ENCODE results near the gene FKBP1B.

FKBP1B gene

DNA sequence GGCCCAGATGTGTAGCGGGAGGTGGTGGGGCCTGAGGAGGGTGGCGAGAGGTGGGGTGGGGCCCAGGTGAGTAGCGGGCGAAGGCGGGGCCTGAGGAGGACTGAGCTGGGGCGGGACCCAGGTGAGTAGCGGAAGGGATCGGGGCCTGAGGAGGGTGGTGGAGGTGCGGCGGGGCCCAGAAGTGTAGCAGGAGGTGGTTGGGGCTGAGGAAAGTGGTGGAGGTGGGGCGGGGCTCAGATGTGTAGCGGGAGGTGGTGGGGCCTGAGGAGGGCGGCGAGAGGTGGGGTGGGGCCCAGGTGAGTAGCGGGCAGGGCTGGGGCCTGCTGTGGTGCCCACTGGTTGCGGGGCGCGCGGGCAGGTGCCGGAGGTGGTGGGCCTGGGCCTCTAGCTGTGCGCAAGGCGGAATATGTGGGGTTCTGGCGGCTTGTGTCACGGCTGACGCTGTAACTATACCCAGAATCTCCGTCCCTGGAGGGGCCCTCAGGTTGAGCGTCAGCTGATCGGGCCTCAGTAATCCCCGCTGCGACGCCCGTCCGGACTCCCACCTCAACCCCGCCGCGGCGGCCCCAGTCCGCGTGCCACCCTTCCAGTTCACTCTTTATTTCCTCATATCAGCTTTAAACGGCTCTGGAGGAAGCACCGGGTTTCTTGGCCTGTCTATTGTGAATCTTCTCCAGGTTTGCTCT lies 27.5 kb downstream of the FKBP1B start:
- Histone ChIP-seq H2BK120ac (ENCODE audit: low read depth, low read length) (peak overlapping the region; percentile 74), H3K79me1 (replicated peaks; ENCODE audit: low read length, poor library complexity, severe bottlenecking) (peaks cover 19% of the 10 kb centered on the region)

DNA sequence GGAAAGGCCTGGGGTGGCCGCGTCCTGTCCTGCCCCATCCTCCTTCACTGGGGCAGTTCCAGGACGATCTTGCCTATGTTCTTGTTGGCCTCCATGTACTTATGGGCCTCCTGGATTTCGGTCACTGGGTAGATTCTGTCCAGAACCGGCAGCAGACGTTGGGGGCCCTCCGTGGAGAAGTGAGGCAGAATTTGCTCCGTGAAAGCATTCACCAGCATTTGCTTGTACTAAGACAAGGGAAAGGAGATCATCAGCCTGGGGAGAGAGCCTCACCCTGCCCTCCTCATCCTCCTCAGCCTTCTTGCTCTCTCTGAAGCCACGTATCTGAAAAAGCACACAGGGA lies 28.0 kb downstream of the FKBP1B start:
- Histone ChIP-seq H3K14ac (ENCODE audit: low read length in 2 of 2) (peak overlapping the region in 1 of 2 experiments; percentile 98), H2AK5ac (ENCODE audit: low read length, severe bottlenecking) (peak overlapping the region; percentile 68), H3K4me2 (ENCODE audit: low read length, poor library complexity, severe bottlenecking) (peak overlapping the region; percentile 90), H3K9me3 (ENCODE audit: control insufficient read depth, low read length) (no peaks in the 10 kb centered on the region), H4K91ac (ENCODE audit: low read length) (peak overlapping the region; percentile 95), H2AFZ (ENCODE audit: low read depth, low read length) (peak overlapping the region; percentile 70), H3K4me1 (ENCODE audit: control insufficient read depth, insufficient read depth, low read depth, low read length) (peaks cover 11% of the 10 kb centered on the region), H3K18ac (ENCODE audit: low read depth in 1 of 2, low read length in 2 of 2) (peak overlapping the region; percentile 30 to 96), H2BK120ac (ENCODE audit: low read depth, low read length) (peak overlapping the region; percentile 42), H2BK12ac (ENCODE audit: low read length in 2 of 2) (peak overlapping the region; percentile 6 to 60), H3K36me3 (ENCODE audit: control insufficient read depth in 1 of 2, insufficient read depth in 2 of 2, low read depth in 1 of 2, low read length in 2 of 2) (peaks cover 18 to 54% of the 10 kb centered on the region in 2 experiments), H4K8ac (ENCODE audit: low read length) (peak overlapping the region; percentile 98), H3K9ac (ENCODE audit: low read length) (peak overlapping the region; percentile 75), H2BK5ac (ENCODE audit: low read depth, low read length, poor library complexity, severe bottlenecking) (no peak overlapping the region), H2BK15ac (ENCODE audit: low read depth, poor library complexity, severe bottlenecking) (no peak overlapping the region), H3K79me1 (replicated peaks; ENCODE audit: low read length, poor library complexity, severe bottlenecking) (peaks cover 23% of the 10 kb centered on the region), H3K27me3 (ENCODE audit: control insufficient read depth in 1 of 2, insufficient read depth in 1 of 2, low read length in 2 of 2) (no peaks in the 10 kb centered on the region), H3K4me3 (ENCODE audit: insufficient read depth in 1 of 2, low read depth in 1 of 2, low read length in 2 of 2) (peak overlapping the region; percentile 79 to 93), H3K27ac (ENCODE audit: low read length, poor library complexity, severe bottlenecking) (peak overlapping the region; percentile 64), H3K23ac (ENCODE audit: low read length in 2 of 2) (peak overlapping the region in 1 of 2 experiments; percentile 95), H3K4ac (ENCODE audit: low read depth in 1 of 2, low read length in 2 of 2) (peak overlapping the region; percentile 68 to 93)
- peak; percentile 34 for DNase-seq
- 23% methylated on average over 8 of the region's 9 CpGs for WGBS

More for the DNA sequence above, 27.5 kb downstream of the FKBP1B start:
- Histone ChIP-seq H3K36me3 (ENCODE audit: control insufficient read depth in 1 of 2, insufficient read depth in 2 of 2, low read depth in 1 of 2, low read length in 2 of 2) (peaks cover 16 to 54% of the 10 kb centered on the region in 2 experiments), H2BK12ac (ENCODE audit: low read length in 2 of 2) (peak overlapping the region in 1 of 2 experiments; percentile 71), H4K91ac (ENCODE audit: low read length) (peak overlapping the region; percentile 95), H3K4me2 (ENCODE audit: low read length, poor library complexity, severe bottlenecking) (peak overlapping the region; percentile 90), H3K4me3 (ENCODE audit: insufficient read depth in 1 of 2, low read depth in 1 of 2, low read length in 2 of 2) (peak overlapping the region; percentile 79 to 93), H3K4me1 (ENCODE audit: control insufficient read depth, insufficient read depth, low read depth, low read length) (peaks cover 11% of the 10 kb centered on the region), H3K27ac (ENCODE audit: low read length, poor library complexity, severe bottlenecking) (peak overlapping the region; percentile 64), H2BK5ac (ENCODE audit: low read depth, low read length, poor library complexity, severe bottlenecking) (peak overlapping the region; percentile 63), H3K9me3 (ENCODE audit: control insufficient read depth, low read length) (no peaks in the 10 kb centered on the region), H2AFZ (ENCODE audit: low read depth, low read length) (peak overlapping the region; percentile 70), H3K9ac (ENCODE audit: low read length) (peak overlapping the region; percentile 75), H3K18ac (ENCODE audit: low read depth in 1 of 2, low read length in 2 of 2) (peak overlapping the region; percentile 83 to 96), H2AK5ac (ENCODE audit: low read length, severe bottlenecking) (peak overlapping the region; percentile 68), H3K4ac (ENCODE audit: low read depth in 1 of 2, low read length in 2 of 2) (peak overlapping the region; percentile 77 to 93), H2BK15ac (ENCODE audit: low read depth, poor library complexity, severe bottlenecking) (peak overlapping the region; percentile 83), H3K14ac (ENCODE audit: low read length in 2 of 2) (peak overlapping the region in 1 of 2 experiments; percentile 98), H4K8ac (ENCODE audit: low read length) (peak overlapping the region; percentile 98), H3K23ac (ENCODE audit: low read length in 2 of 2) (peak overlapping the region in 1 of 2 experiments; percentile 95), H3K27me3 (ENCODE audit: control insufficient read depth in 1 of 2, insufficient read depth in 1 of 2, low read length in 2 of 2) (no peaks in the 10 kb centered on the region)
- 2% methylated on average over 39 of the region's 41 CpGs for WGBS
- no peak for DNase-seq

DNA sequence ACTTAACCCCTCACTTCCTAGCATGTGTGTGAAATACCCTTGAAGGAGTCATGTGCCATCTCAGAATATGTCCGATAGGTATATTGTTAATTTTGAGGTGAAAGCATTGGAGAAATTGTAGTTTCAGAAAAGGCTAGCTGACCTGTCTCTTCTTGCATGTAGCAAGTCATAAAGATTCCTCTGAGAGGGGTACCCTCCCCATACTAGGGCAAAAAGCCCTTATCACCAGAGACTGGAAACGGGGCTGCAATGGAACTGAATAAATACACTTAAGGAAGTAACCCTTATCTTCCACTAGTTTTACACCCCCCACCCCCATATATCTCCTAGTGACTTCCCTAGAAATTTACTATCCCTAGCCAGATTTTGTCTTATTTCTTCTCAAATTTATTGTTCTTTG lies 28.3 kb downstream of the FKBP1B start:
- peaks cover 21% of the 10 kb centered on the region for H3K79me1 ChIP-seq (replicated peaks; ENCODE audit: low read length, poor library complexity, severe bottlenecking)
- H3K4me1 ChIP-seq (ENCODE audit: control insufficient read depth, insufficient read depth, low read depth, low read length), result peaks cover 13% of the 10 kb centered on the region
- H2AFZ ChIP-seq (ENCODE audit: low read depth, low read length), result no peak overlapping the region
- peak overlapping the region; percentile 42 for H2BK120ac ChIP-seq (ENCODE audit: low read depth, low read length)
- no peaks in the 10 kb centered on the region for H3K27me3 ChIP-seq (ENCODE audit: control insufficient read depth in 1 of 2, insufficient read depth in 1 of 2, low read length in 2 of 2)
- H3K4me3 ChIP-seq (ENCODE audit: insufficient read depth in 1 of 2, low read depth in 1 of 2, low read length in 2 of 2), result peak overlapping the region in 1 of 2 experiments; percentile 79
- 66% methylated on average over 2 of the region's 2 CpGs for WGBS
- H3K36me3 ChIP-seq (ENCODE audit: control insufficient read depth in 1 of 2, insufficient read depth in 2 of 2, low read depth in 1 of 2, low read length in 2 of 2), result peaks cover 22 to 54% of the 10 kb centered on the region in 2 experiments
- peak overlapping the region; percentile 30 to 96 for H3K18ac ChIP-seq (ENCODE audit: low read depth in 1 of 2, low read length in 2 of 2)
- peak overlapping the region; percentile 98 for H4K8ac ChIP-seq (ENCODE audit: low read length)
- DNase-seq, result no peak
- peak overlapping the region; percentile 68 to 93 for H3K4ac ChIP-seq (ENCODE audit: low read depth in 1 of 2, low read length in 2 of 2)
- no peak overlapping the region for H2BK15ac ChIP-seq (ENCODE audit: low read depth, poor library complexity, severe bottlenecking)
- H2AK5ac ChIP-seq (ENCODE audit: low read length, severe bottlenecking), result peak overlapping the region; percentile 68
- H4K91ac ChIP-seq (ENCODE audit: low read length), result no peak overlapping the region
- peak overlapping the region in 1 of 2 experiments; percentile 95 for H3K23ac ChIP-seq (ENCODE audit: low read length in 2 of 2)
- H3K9ac ChIP-seq (ENCODE audit: low read length), result peak overlapping the region; percentile 75
- peak overlapping the region; percentile 90 for H3K4me2 ChIP-seq (ENCODE audit: low read length, poor library complexity, severe bottlenecking)
- H2BK12ac ChIP-seq (ENCODE audit: low read length in 2 of 2), result peak overlapping the region in 1 of 2 experiments; percentile 6
- no peaks in the 10 kb centered on the region for H3K9me3 ChIP-seq (ENCODE audit: control insufficient read depth, low read length)
- H3K14ac ChIP-seq (ENCODE audit: low read length in 2 of 2), result no peak overlapping the region
- H2BK5ac ChIP-seq (ENCODE audit: low read depth, low read length, poor library complexity, severe bottlenecking), result no peak overlapping the region
- peak overlapping the region; percentile 64 for H3K27ac ChIP-seq (ENCODE audit: low read length, poor library complexity, severe bottlenecking)

DNA sequence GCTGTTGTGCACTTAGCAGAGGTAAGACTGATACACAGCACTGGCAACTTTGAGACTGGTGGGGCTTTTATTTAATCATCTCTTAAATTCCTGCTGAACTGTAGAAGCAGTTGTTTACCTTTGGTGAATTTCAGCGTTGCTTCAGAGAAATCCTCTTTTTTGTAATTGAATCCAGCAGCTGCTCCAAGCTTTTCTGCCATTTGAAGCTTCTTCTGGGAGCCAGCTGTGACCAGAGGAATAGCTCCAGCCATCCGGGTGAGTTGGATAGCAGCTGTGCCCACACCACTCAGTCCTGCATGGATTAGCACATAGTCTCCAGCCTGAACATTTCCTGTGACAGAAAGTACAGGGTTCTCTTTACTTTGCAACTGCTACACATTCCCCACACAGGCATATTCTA lies 31.2 kb downstream of the FKBP1B start:
- no peaks in the 10 kb centered on the region for H3K27me3 ChIP-seq (ENCODE audit: control insufficient read depth in 1 of 2, insufficient read depth in 1 of 2, low read length in 2 of 2)
- H2BK5ac ChIP-seq (ENCODE audit: low read depth, low read length, poor library complexity, severe bottlenecking), result no peak overlapping the region
- no peak overlapping the region for H2AK5ac ChIP-seq (ENCODE audit: low read length, severe bottlenecking)
- H4K91ac ChIP-seq (ENCODE audit: low read length), result no peak overlapping the region
- no peak overlapping the region for H2BK120ac ChIP-seq (ENCODE audit: low read depth, low read length)
- no peak overlapping the region for H3K4me3 ChIP-seq (ENCODE audit: insufficient read depth in 1 of 2, low read depth in 1 of 2, low read length in 2 of 2)
- no peak overlapping the region for H4K8ac ChIP-seq (ENCODE audit: low read length)
- DNase-seq, result no peak
- H2AFZ ChIP-seq (ENCODE audit: low read depth, low read length), result no peak overlapping the region
- H2BK15ac ChIP-seq (ENCODE audit: low read depth, poor library complexity, severe bottlenecking), result no peak overlapping the region
- H3K23ac ChIP-seq (ENCODE audit: low read length in 2 of 2), result no peak overlapping the region
- H3K4ac ChIP-seq (ENCODE audit: low read depth in 1 of 2, low read length in 2 of 2), result no peak overlapping the region
- no peak overlapping the region for H3K14ac ChIP-seq (ENCODE audit: low read length in 2 of 2)
- no peak overlapping the region for H3K4me2 ChIP-seq (ENCODE audit: low read length, poor library complexity, severe bottlenecking)
- H3K9me3 ChIP-seq (ENCODE audit: control insufficient read depth, low read length), result no peaks in the 10 kb centered on the region
- H3K36me3 ChIP-seq (ENCODE audit: control insufficient read depth in 1 of 2, insufficient read depth in 2 of 2, low read depth in 1 of 2, low read length in 2 of 2), result peaks cover 24 to 44% of the 10 kb centered on the region in 2 experiments
- no peak overlapping the region for H3K18ac ChIP-seq (ENCODE audit: low read depth in 1 of 2, low read length in 2 of 2)
- H2BK12ac ChIP-seq (ENCODE audit: low read length in 2 of 2), result no peak overlapping the region
- H3K27ac ChIP-seq (ENCODE audit: low read length, poor library complexity, severe bottlenecking), result no peak overlapping the region
- no peak overlapping the region for H3K9ac ChIP-seq (ENCODE audit: low read length)
- peaks cover 15% of the 10 kb centered on the region for H3K4me1 ChIP-seq (ENCODE audit: control insufficient read depth, insufficient read depth, low read depth, low read length)
- WGBS, result 85% methylated on average over 2 of the region's 2 CpGs
- peaks cover 27% of the 10 kb centered on the region for H3K79me1 ChIP-seq (replicated peaks; ENCODE audit: low read length, poor library complexity, severe bottlenecking)
